Activated naive CD4-positive, alpha-beta T cell treated with anti-CD3 and anti-CD28 coated beads for 36 hours (primary cell): ENCODE results near the gene MAD1L1. TPM values are rescaled to one million over a fixed set of nuclear protein-coding genes. Genes with fewer than 3 reads are reported as not detected.

ENCODE experiments used
- CTCF ChIA-PET: fragments of 350-600 bp; sonication (Branson Sonifier 250); formaldehyde crosslinking; loops from one replicate; lab custom pipeline; 2021; ENCODE audit warnings: antibody characterized with exemption; lab: Charles Lee
- DNase-seq: peaks from one replicate; pipeline ENCODE4 v3.0.0-alpha.2; 2020
- H3K27ac Mint-ChIP-seq: one replicate; pipeline ENCODE4 v1.8.0; 2021; ENCODE audit warnings: mild to moderate bottlenecking, mixed read lengths
- H3K27me3 Mint-ChIP-seq: one replicate; pipeline ENCODE4 v1.8.0; 2021; ENCODE audit warnings: low read depth, mixed read lengths
- H3K36me3 Mint-ChIP-seq: one replicate; pipeline ENCODE4 v1.8.0; 2021; ENCODE audit warnings: low read depth, mixed read lengths
- H3K4me1 Mint-ChIP-seq: one replicate; pipeline ENCODE4 v1.8.0; 2021; ENCODE audit warnings: low read depth, mixed read lengths
- H3K4me3 Mint-ChIP-seq: one replicate; pipeline ENCODE4 v1.8.0; 2021; ENCODE audit warnings: mild to moderate bottlenecking, moderate library complexity, mixed read lengths
- H3K9me3 Mint-ChIP-seq: one replicate; pipeline ENCODE4 v1.8.0; 2021; ENCODE audit warnings: mixed read lengths
- intact Hi-C: fragments of 100-400 bp; cut with micrococcal nuclease; formaldehyde crosslinking; loops from one replicate; pipeline ENCODE4 v1.15.1; 2023
- total RNA-seq, 2 experiments: library from RNA; stranded (reverse); gene quantifications; one replicate each; pipeline ENCODE4 v1.2.3, GENCODE V29; 2021

MAD1L1 gene
- total RNA-seq, 2 experiments from 2014 or later = 37.5 to 40.2 TPM

GRCh38 chr7:1943326-1943725, 289.4 kb downstream of the MAD1L1 start:
- H3K9me3 Mint-ChIP-seq = no peaks in the 10 kb centered on the region
- peaks cover under 1% of the 10 kb centered on the region for H3K36me3 Mint-ChIP-seq
- intact Hi-C loops = loop anchor here (5.0 kb wide), 1 partner anchor 74 kb away; no protein-coding TSS in a partner anchor
- no peak overlapping the region for H3K4me3 Mint-ChIP-seq
- H3K27me3 Mint-ChIP-seq = no peaks in the 10 kb centered on the region
- H3K27ac Mint-ChIP-seq = no peak overlapping the region
- CTCF ChIA-PET = no interaction called here
- DNase-seq = peak; percentile 39
- H3K4me1 Mint-ChIP-seq = peaks cover 52% of the 10 kb centered on the region

GRCh38 chr7:1942941-1943289, 289.8 kb downstream of the MAD1L1 start:
- intact Hi-C loops = loop anchor here (5.0 kb wide), 1 partner anchor 74 kb away; no protein-coding TSS in a partner anchor
- Mint-ChIP-seq H3K36me3 (peaks cover 4% of the 10 kb centered on the region), H3K9me3 (no peaks in the 10 kb centered on the region), H3K4me3 (no peak overlapping the region), H3K4me1 (peaks cover 55% of the 10 kb centered on the region), H3K27me3 (no peaks in the 10 kb centered on the region), H3K27ac (no peak overlapping the region)
- CTCF ChIA-PET = no interaction called here
- no peak for DNase-seq

GRCh38 chr7:1942243-1942940, 290.4 kb downstream of the MAD1L1 start:
- Mint-ChIP-seq H3K4me3 (no peak overlapping the region), H3K36me3 (peaks cover 4% of the 10 kb centered on the region), H3K4me1 (peaks cover 55% of the 10 kb centered on the region)

GRCh38 chr7:1941464-1942242, 291.1 kb downstream of the MAD1L1 start:
- H3K9me3 Mint-ChIP-seq = no peaks in the 10 kb centered on the region
- CTCF ChIA-PET = no interaction called here
- peaks cover 4% of the 10 kb centered on the region for H3K36me3 Mint-ChIP-seq
- DNase-seq = no peak
- H3K27ac Mint-ChIP-seq = peak overlapping the region; percentile 24
- intact Hi-C loops = loop anchor here (5.0 kb wide), 1 partner anchor 76 kb away; no protein-coding TSS in a partner anchor
- H3K4me3 Mint-ChIP-seq = no peak overlapping the region
- peaks cover 57% of the 10 kb centered on the region for H3K4me1 Mint-ChIP-seq
- H3K27me3 Mint-ChIP-seq = no peaks in the 10 kb centered on the region

More at GRCh38 chr7:1942243-1942940, 290.4 kb downstream of the MAD1L1 start:
- intact Hi-C loops = loop anchor here (5.0 kb wide), 1 partner anchor 75 kb away; no protein-coding TSS in a partner anchor
- Mint-ChIP-seq H3K27ac (no peak overlapping the region), H3K27me3 (no peaks in the 10 kb centered on the region), H3K9me3 (no peaks in the 10 kb centered on the region)
- CTCF ChIA-PET = no interaction called here
- no peak for DNase-seq

- intact Hi-C loops = loop anchor here (1.0 to 5.0 kb wide), 5 partner anchors 15 to 97 kb away; no protein-coding TSS in a partner anchor
- H3K9me3 Mint-ChIP-seq = no peaks in the 10 kb centered on the region
- peaks cover 4% of the 10 kb centered on the region for H3K36me3 Mint-ChIP-seq
- DNase-seq = no peak
- H3K4me1 Mint-ChIP-seq = peaks cover 59% of the 10 kb centered on the region
- CTCF ChIA-PET = no interaction called here
- H3K27me3 Mint-ChIP-seq = no peaks in the 10 kb centered on the region
- H3K4me3 Mint-ChIP-seq = peak overlapping the region; percentile 87
- H3K27ac Mint-ChIP-seq = peak overlapping the region; percentile 90
These were observed 291.9 kb downstream of the MAD1L1 start for GRCh38 chr7:1940863-1941262.

GRCh38 chr7:1940402-1940786, 292.4 kb downstream of the MAD1L1 start:
- intact Hi-C loops = loop anchor here (1.0 to 5.0 kb wide), 5 partner anchors 14 to 98 kb away; no protein-coding TSS in a partner anchor
- Mint-ChIP-seq H3K4me3 (peak overlapping the region; percentile 87), H3K36me3 (peaks cover 4% of the 10 kb centered on the region), H3K4me1 (peaks cover 59% of the 10 kb centered on the region), H3K9me3 (no peaks in the 10 kb centered on the region), H3K27me3 (no peaks in the 10 kb centered on the region), H3K27ac (peak overlapping the region; percentile 90)
- DNase-seq = peak; percentile 95
- CTCF ChIA-PET = no interaction called here

- Mint-ChIP-seq H3K27ac (peak overlapping the region; percentile 90), H3K27me3 (no peaks in the 10 kb centered on the region), H3K4me1 (peaks cover 60% of the 10 kb centered on the region), H3K9me3 (no peaks in the 10 kb centered on the region), H3K36me3 (peaks cover 4% of the 10 kb centered on the region), H3K4me3 (peak overlapping the region; percentile 87)
- intact Hi-C loops = loop anchor here (1.0 to 5.0 kb wide), 5 partner anchors 13 to 99 kb away; no protein-coding TSS in a partner anchor
- CTCF ChIA-PET = interaction anchor here (1.0 kb wide), 1 partner anchor 17 kb away, joined by 3 read pairs; no protein-coding TSS in a partner anchor
- DNase-seq = peak; percentile 51
These were observed 293.0 kb downstream of the MAD1L1 start for GRCh38 chr7:1939434-1940401.

GRCh38 chr7:1938788-1939433, 293.8 kb downstream of the MAD1L1 start:
- H3K4me3 Mint-ChIP-seq = peak overlapping the region; percentile 87
- H3K4me1 Mint-ChIP-seq = peaks cover 61% of the 10 kb centered on the region
- peak overlapping the region; percentile 68 for H3K27ac Mint-ChIP-seq
- CTCF ChIA-PET = interaction anchor here (1.0 kb wide), 1 partner anchor 16 kb away, joined by 3 read pairs; no protein-coding TSS in a partner anchor
- H3K27me3 Mint-ChIP-seq = no peaks in the 10 kb centered on the region
- no peaks in the 10 kb centered on the region for H3K9me3 Mint-ChIP-seq
- intact Hi-C loops = no loop called here
- DNase-seq = peak; percentile 26
- peaks cover 8% of the 10 kb centered on the region for H3K36me3 Mint-ChIP-seq

- peaks cover 8% of the 10 kb centered on the region for H3K36me3 Mint-ChIP-seq
- no peaks in the 10 kb centered on the region for H3K9me3 Mint-ChIP-seq
- CTCF ChIA-PET = no interaction called here
- DNase-seq = no peak
- H3K4me1 Mint-ChIP-seq = peaks cover 44% of the 10 kb centered on the region
- H3K27me3 Mint-ChIP-seq = no peaks in the 10 kb centered on the region
- H3K4me3 Mint-ChIP-seq = no peak overlapping the region
- intact Hi-C loops = no loop called here
- H3K27ac Mint-ChIP-seq = no peak overlapping the region
These were observed 295.5 kb downstream of the MAD1L1 start for GRCh38 chr7:1937252-1937605.

GRCh38 chr7:1936531-1937251, 296.1 kb downstream of the MAD1L1 start:
- Mint-ChIP-seq H3K36me3 (peaks cover 8% of the 10 kb centered on the region), H3K4me1 (peaks cover 40% of the 10 kb centered on the region), H3K27ac (no peak overlapping the region), H3K9me3 (no peaks in the 10 kb centered on the region), H3K4me3 (no peak overlapping the region), H3K27me3 (no peaks in the 10 kb centered on the region)
- intact Hi-C loops = no loop called here
- DNase-seq = no peak
- CTCF ChIA-PET = no interaction called here

- H3K36me3 Mint-ChIP-seq = peaks cover 8% of the 10 kb centered on the region
- H3K4me1 Mint-ChIP-seq = peaks cover 37% of the 10 kb centered on the region
- CTCF ChIA-PET = no interaction called here
- intact Hi-C loops = no loop called here
- no peak overlapping the region for H3K4me3 Mint-ChIP-seq
- H3K27me3 Mint-ChIP-seq = no peaks in the 10 kb centered on the region
- H3K9me3 Mint-ChIP-seq = no peaks in the 10 kb centered on the region
- no peak overlapping the region for H3K27ac Mint-ChIP-seq
- no peak for DNase-seq
These were observed 296.8 kb downstream of the MAD1L1 start for GRCh38 chr7:1936006-1936310.
